Omental fat pad (tissue), 4 donors: Measurements from ENCODE around the gene SLC39A7. TPM values are rescaled to one million over a fixed set of nuclear protein-coding genes. Genes with fewer than 3 reads are reported as not detected.

Source experiments
- ATAC-seq: fragments of 150-250 bp; one replicate; pipeline ENCODE4 v1.9.1; 2016; ENCODE audit warnings: mild to moderate bottlenecking, moderate library complexity; ENCODE audit not compliant: low FRiP score
- DNase-seq: peaks from one replicate; pipeline ENCODE4 v3.0.0-alpha.2; 2019; ENCODE audit warnings: low spot score
- total RNA-seq, 4 donors: library from RNA; depleted of rRNA; stranded (reverse); fragments of >200 nt; gene quantifications; one replicate each; pipeline ENCODE4 v1.1.0, GENCODE V29; 2016
- TF ChIP-seq, protein P1 (sequence below), 3 donors: fragments of 450-650 bp; IDR thresholded peaks; one replicate each; pipeline ENCODE4 v1.5.1; 2016 to 2017; ENCODE audit warnings: antibody characterized with exemption in 3 of 3, mild to moderate bottlenecking in 3 of 3, moderate library complexity in 2 of 3

SLC39A7 gene
- total RNA-seq, 4 donors from 2014 or later, result 57.5 to 82.8 (median 70.1) TPM

DNA sequence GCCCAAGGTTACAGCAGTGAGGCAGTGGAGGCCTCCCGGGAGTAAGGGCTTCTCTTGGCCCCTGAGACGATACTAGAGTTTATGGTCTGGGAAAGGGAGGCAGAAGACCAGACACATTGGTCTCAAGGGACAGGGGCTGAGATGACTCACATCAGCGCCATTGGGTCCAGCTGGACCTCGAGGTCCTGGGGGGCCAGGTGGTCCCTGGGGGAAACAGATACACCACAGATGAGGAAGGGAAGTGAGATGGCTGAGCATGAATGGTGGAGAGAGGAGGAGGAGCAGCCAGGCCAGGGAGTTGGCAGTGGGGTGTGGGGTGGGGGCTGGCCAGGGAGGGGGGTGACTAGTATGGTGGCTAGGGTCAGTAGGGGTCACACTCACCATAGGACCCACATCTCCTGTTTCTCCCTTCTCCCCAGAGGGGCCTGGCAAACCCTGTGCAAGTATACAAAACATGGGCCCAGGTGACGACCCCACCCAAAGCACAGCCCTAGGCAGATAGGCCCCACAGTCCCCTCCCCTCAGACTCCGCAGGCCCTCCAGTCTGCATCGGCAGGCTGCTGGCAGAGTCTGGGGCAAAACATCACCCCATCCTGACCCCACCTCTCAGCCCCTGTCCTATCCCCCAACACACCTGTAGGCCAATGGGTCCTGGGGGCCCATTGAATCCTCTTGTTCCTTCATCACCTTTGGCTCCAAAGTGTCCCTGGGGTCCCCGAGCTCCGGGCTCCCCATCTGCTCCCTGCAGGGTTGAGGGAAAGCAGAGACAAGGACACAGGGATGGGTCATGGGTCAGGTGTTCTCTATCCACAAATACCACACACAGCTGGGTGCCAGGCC, 30.3 kb upstream of the SLC39A7 start:
- DNase-seq (no peak), ATAC-seq (no peak)
- TF ChIP-seq, protein P1, sequence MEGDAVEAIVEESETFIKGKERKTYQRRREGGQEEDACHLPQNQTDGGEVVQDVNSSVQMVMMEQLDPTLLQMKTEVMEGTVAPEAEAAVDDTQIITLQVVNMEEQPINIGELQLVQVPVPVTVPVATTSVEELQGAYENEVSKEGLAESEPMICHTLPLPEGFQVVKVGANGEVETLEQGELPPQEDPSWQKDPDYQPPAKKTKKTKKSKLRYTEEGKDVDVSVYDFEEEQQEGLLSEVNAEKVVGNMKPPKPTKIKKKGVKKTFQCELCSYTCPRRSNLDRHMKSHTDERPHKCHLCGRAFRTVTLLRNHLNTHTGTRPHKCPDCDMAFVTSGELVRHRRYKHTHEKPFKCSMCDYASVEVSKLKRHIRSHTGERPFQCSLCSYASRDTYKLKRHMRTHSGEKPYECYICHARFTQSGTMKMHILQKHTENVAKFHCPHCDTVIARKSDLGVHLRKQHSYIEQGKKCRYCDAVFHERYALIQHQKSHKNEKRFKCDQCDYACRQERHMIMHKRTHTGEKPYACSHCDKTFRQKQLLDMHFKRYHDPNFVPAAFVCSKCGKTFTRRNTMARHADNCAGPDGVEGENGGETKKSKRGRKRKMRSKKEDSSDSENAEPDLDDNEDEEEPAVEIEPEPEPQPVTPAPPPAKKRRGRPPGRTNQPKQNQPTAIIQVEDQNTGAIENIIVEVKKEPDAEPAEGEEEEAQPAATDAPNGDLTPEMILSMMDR (IDR thresholded peaks at IDR 0.05), result no peak

DNA sequence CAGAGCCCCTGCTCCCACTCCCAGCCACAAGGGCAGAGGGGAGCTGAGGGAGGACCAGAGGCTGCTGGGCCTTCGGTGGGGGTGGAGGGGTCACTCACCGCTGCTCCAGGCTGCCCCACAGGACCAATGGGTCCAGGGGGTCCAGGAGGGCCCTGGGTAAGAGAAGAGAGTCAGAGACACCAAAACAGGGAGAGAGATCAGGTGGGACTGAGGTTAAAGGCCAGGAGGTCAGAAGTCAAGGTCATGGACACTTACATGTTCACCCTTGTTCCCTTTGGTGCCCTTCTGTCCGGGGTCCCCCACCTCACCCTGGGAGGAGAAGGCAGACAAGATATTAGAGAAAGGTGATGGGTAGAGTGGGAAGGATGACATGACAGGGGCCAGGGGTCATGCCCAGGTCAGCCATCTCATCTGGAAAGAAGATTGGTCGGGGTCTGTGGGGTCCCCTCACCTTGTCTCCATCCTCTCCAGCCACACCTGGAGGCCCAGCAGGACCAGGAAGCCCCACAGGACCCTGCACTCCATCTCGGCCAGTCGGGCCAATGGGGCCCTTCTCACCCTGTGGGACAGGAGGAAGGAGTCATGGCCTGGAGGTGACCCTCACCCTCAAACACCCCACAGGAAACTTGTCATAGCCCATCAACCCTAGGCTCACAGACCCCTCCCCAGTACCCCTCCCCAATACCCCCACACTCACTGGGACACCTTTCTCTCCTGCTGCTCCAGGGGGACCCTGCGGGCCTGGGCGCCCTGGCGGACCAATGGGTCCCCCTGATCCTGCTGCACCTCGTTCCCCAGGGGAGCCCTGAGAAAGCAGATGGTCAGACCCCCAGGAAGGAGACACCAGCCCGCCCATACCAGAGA, 29.4 kb upstream of the SLC39A7 start:
- TF ChIP-seq, protein P1 (IDR thresholded peaks at IDR 0.05), result no peak
- ATAC-seq (no peak), DNase-seq (no peak)

DNA sequence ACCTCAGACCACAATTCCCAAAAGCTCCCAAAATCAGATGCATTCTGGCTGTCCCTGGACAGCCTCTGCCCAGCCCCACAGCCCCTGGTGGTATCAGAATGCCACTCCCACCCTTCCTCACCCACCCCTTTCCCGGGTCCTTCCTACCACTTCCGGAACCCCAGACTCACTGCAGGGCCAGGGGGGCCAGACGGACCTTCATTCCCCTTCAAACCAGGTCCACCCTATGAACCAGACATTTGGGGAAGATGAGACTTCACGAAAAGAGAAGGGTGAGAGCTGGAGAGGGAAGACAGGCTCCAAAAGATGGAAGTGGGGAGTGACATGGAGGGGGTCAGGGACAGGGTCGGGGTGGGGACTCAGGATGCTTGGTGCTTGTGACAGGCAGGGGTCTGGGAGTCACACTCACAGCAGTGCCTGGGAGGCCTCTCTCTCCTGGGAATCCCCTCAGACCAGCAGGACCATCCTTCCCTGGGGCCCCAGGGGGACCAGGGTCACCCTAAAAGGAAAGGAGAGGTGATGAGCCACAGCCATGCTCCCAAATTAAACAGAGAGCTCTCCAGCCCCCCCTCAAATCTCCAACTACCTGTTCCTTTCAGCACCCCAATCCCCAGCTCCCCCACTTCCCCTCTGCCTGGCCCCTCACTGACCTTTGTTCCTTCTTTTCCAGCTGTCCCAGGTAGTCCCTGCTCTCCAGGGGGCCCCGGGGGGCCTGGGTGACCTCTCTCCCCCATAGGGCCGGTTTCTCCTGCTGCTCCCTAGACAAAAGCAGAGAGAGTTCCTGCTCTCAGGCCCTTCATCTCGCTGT, 28.6 kb upstream of the SLC39A7 start:
- no peak for DNase-seq
- TF ChIP-seq, protein P1 (IDR thresholded peaks at IDR 0.05), result no peak
- no peak for ATAC-seq

DNA sequence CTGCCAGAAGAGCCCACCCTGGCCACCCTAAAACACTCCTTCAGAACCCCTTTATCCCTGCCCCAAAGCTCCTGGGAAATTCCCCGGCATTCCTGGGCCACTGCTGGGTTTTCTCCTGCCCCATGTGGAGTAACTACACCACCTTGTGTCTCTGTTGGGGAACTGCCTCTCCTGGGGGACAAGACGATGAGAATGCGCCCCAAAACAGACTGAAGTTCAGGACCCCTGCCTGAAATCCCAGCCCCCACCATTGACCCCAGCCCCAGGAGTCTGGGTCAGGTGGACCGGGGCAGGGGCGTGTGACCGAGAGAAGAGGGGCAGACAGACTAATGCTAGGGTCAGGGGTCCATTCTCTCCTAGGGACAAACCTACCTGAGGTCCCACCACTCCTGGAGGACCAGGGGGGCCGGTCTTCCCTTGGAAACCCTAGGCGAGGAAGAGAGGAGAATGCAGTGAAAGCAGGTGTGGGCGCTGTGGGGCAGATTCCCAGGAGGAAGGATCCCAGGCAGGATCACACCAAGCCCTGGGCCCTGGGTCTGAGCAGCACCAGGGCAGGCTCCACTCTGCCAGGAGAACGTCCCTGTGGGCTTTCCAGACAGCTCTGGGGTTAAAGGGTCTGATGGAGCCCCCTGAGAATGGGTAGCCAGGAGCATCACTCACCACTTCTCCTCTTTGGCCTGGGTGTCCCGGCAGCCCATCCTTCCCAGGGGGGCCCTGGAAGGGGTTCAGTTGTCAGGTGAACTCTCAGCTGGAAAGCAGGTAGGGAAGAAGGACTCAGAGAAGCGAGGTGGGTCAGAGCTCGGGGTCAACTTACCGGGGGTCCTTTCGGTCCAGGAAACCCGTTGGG, 27.8 kb upstream of the SLC39A7 start:
- DNase-seq (no peak), ATAC-seq (no peak)
- TF ChIP-seq, protein P1 (IDR thresholded peaks at IDR 0.05), result no peak

DNA sequence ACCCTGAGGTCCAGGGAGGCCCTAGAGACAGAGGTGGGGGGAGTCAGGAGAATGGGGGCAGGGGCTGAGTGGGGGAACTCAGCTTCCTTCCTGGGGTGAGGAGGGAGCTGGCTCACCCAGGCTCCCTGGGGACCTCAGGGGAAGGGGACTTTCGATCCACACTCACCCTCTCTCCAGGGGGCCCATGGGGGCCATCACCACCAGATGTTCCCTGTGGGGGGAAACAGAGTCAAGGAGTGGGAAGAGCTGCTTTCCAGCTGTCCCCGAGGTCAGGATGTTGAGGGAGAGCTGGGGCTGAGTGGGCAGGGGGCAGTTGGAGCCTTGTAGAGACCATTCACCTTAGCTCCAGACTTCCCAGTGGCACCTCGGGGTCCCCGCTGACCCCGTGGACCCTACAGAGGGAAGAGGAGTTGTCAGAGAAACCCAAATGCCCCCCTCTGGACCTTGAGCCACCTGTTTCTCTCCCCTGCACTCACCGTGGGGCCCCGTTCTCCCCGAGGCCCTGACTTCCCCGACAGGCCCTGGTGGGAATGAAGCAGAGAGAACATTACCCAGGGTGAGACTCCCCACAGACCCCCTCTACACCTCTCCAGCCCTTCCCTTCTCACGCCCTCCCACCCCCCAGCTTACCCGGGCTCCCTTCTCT, 27.0 kb upstream of the SLC39A7 start:
- TF ChIP-seq, protein P1 (IDR thresholded peaks at IDR 0.05), result no peak
- no peak for ATAC-seq
- no peak for DNase-seq
